Measurements from ENCODE around the gene PPP4R1. TPM values are rescaled to one million over a fixed set of nuclear protein-coding genes. Genes with fewer than 3 reads are reported as not detected.
A peak's percentile ranks its signal among the peaks of the same experiment; 100 is the strongest.
"Not testable (repeated sequence)": the region's sequence is repeated elsewhere in the genome, so short reads cannot be mapped to it uniquely, and the experiment has no call there.

PPP4R1 gene
- total RNA-seq, 1 donor from 2014 or later = 108 TPM

GRCh38 chr18:9647496-9648323, 33.4 kb upstream of the PPP4R1 start:
- Mint-ChIP-seq H3K36me3 (ENCODE audit: low read depth) (no peaks in the 10 kb centered on the region), H3K27ac (ENCODE audit: unreplicated experiment) (peak overlapping the region; percentile 92), H3K9me3 (ENCODE audit: low read depth) (no peaks in the 10 kb centered on the region), H3K4me1 (ENCODE audit: low read depth) (peaks cover 40% of the 10 kb centered on the region), H3K4me3 (ENCODE audit: unreplicated experiment) (no peak overlapping the region), H3K27me3 (ENCODE audit: low read depth) (no peaks in the 10 kb centered on the region)
- DNase-seq (ENCODE audit: low spot score) = no peak
- TF ChIP-seq CTCF (IDR thresholded peaks at IDR 0.05) = no peak

GRCh38 chr18:9643549-9643948, 29.2 kb upstream of the PPP4R1 start:
- Mint-ChIP-seq H3K27me3 (ENCODE audit: low read depth) (no peaks in the 10 kb centered on the region), H3K4me3 (ENCODE audit: unreplicated experiment) (no peak overlapping the region), H3K4me1 (ENCODE audit: low read depth) (peaks cover 41% of the 10 kb centered on the region), H3K27ac (ENCODE audit: unreplicated experiment) (peak overlapping the region; percentile 98), H3K36me3 (ENCODE audit: low read depth) (no peaks in the 10 kb centered on the region), H3K9me3 (ENCODE audit: low read depth) (no peaks in the 10 kb centered on the region)
- DNase-seq (ENCODE audit: low spot score) = no peak
- TF ChIP-seq CTCF (IDR thresholded peaks at IDR 0.05) = peak; percentile 1

GRCh38 chr18:9642799-9643462, 28.6 kb upstream of the PPP4R1 start:
- Mint-ChIP-seq H3K27me3 (ENCODE audit: low read depth) (no peaks in the 10 kb centered on the region), H3K4me1 (ENCODE audit: low read depth) (peaks cover 36% of the 10 kb centered on the region), H3K36me3 (ENCODE audit: low read depth) (no peaks in the 10 kb centered on the region), H3K4me3 (ENCODE audit: unreplicated experiment) (peak overlapping the region; percentile 22), H3K9me3 (ENCODE audit: low read depth) (no peaks in the 10 kb centered on the region), H3K27ac (ENCODE audit: unreplicated experiment) (peak overlapping the region; percentile 98)
- DNase-seq (ENCODE audit: low spot score) = no peak
- no peak for TF ChIP-seq CTCF (IDR thresholded peaks at IDR 0.05)

- not testable (repeated sequence) for H3K27me3 Mint-ChIP-seq (ENCODE audit: low read depth); H3K27ac Mint-ChIP-seq (ENCODE audit: unreplicated experiment); H3K36me3 Mint-ChIP-seq (ENCODE audit: low read depth); H3K9me3 Mint-ChIP-seq (ENCODE audit: low read depth); DNase-seq (ENCODE audit: low spot score); H3K4me3 Mint-ChIP-seq (ENCODE audit: unreplicated experiment)
- peaks cover 29% of the 10 kb centered on the region for H3K4me1 Mint-ChIP-seq (ENCODE audit: low read depth)
Measured at GRCh38 chr18:9641081-9641480, 26.7 kb upstream of the PPP4R1 start.

GRCh38 chr18:9638886-9639285, 24.5 kb upstream of the PPP4R1 start:
- Mint-ChIP-seq H3K9me3 (ENCODE audit: low read depth) (peaks cover 10% of the 10 kb centered on the region), H3K36me3 (ENCODE audit: low read depth) (no peaks in the 10 kb centered on the region), H3K4me3 (ENCODE audit: unreplicated experiment) (no peak overlapping the region), H3K4me1 (ENCODE audit: low read depth) (peaks cover 25% of the 10 kb centered on the region), H3K27me3 (ENCODE audit: low read depth) (no peaks in the 10 kb centered on the region), H3K27ac (ENCODE audit: unreplicated experiment) (no peak overlapping the region)
- TF ChIP-seq CTCF (IDR thresholded peaks at IDR 0.05) = no peak
- no peak for DNase-seq (ENCODE audit: low spot score)

All from chondrocyte (in vitro differentiated cells).